Fibroblast of the conjunctiva (primary cell): Measurements from ENCODE around the gene SMAD7.

Experiments used
- DNase-seq: peaks from one replicate; pipeline ENCODE4 v3.0.0-alpha.2; 2010; ENCODE audit warnings: low read depth

SMAD7 gene

GRCh38 chr18:48929941-48930713 is 20.6 kb downstream of the SMAD7 start:
- no peak for DNase-seq

GRCh38 chr18:48929212-48929612 is 21.6 kb downstream of the SMAD7 start:
- no peak for DNase-seq

- DNase-seq: no peak
Observed at GRCh38 chr18:48928787-48929186, 22.0 kb downstream of the SMAD7 start.

GRCh38 chr18:48927286-48928080 is 23.3 kb downstream of the SMAD7 start:
- DNase-seq: no peak

GRCh38 chr18:48926420-48926857 is 24.3 kb downstream of the SMAD7 start:
- DNase-seq: no peak

- DNase-seq: no peak
Observed at GRCh38 chr18:48925491-48925780, 25.3 kb downstream of the SMAD7 start.

GRCh38 chr18:48924630-48925490 is 25.9 kb downstream of the SMAD7 start:
- DNase-seq: no peak

GRCh38 chr18:48923746-48924629 is 26.8 kb downstream of the SMAD7 start:
- no peak for DNase-seq

- DNase-seq: no peak
Observed at GRCh38 chr18:48922801-48923730, 27.7 kb downstream of the SMAD7 start.

GRCh38 chr18:48922226-48922800 is 28.5 kb downstream of the SMAD7 start:
- DNase-seq: no peak

- no peak for DNase-seq
Observed at GRCh38 chr18:48921305-48922225, 29.2 kb downstream of the SMAD7 start.

- no peak for DNase-seq
Observed at GRCh38 chr18:48920408-48921038, 30.2 kb downstream of the SMAD7 start.

GRCh38 chr18:48919547-48919946 is 31.2 kb downstream of the SMAD7 start:
- DNase-seq: no peak

- no peak for DNase-seq
Observed at GRCh38 chr18:48918660-48919456, 31.9 kb downstream of the SMAD7 start.

GRCh38 chr18:48917579-48918517 is 32.9 kb downstream of the SMAD7 start:
- DNase-seq: no peak

- DNase-seq: no peak
Observed at GRCh38 chr18:48915626-48916425, 34.9 kb downstream of the SMAD7 start.
